GM23248 (cell line): ENCODE data around the gene MMS19. TPM values are rescaled to one million over a fixed set of nuclear protein-coding genes. Genes with fewer than 3 reads are reported as not detected.

Source experiments
- DNase-seq: peaks from one replicate; pipeline ENCODE4 v3.0.0-alpha.2; 2015
- H2AFZ ChIP-seq: fragments of 200-600 bp; sonication (generic); 2 replicates; pipeline ENCODE4 v1.6.1; 2016; ENCODE audit warnings: antibody characterized with exemption
- H3F3A ChIP-seq: fragments of 200-600 bp; sonication (generic); 2 replicates; pipeline ENCODE4 v1.6.1; 2016; ENCODE audit warnings: mild to moderate bottlenecking, antibody characterized with exemption, mixed run types; ENCODE audit not compliant: insufficient read depth
- H3K27ac ChIP-seq: fragments of 200-600 bp; sonication (generic); 2 replicates; pipeline ENCODE4 v1.5.1; 2016; ENCODE audit warnings: mild to moderate bottlenecking
- H3K27me3 ChIP-seq: fragments of 200-600 bp; sonication (generic); replicated peaks from 2 replicates; pipeline ENCODE4 v1.6.1; 2016; ENCODE audit warnings: mild to moderate bottlenecking; ENCODE audit not compliant: insufficient read depth
- H3K36me3 ChIP-seq: fragments of 200-600 bp; sonication (generic); 2 replicates; pipeline ENCODE4 v1.6.1; 2016; ENCODE audit warnings: low read depth, mild to moderate bottlenecking
- H3K4me1 ChIP-seq: fragments of 200-600 bp; sonication (generic); 2 replicates; pipeline ENCODE4 v1.6.1; 2016; ENCODE audit warnings: mild to moderate bottlenecking; ENCODE audit not compliant: insufficient read depth
- H3K4me2 ChIP-seq: fragments of 200-600 bp; sonication (generic); one replicate; pipeline ENCODE4 v1.6.1; 2016; ENCODE audit warnings: mild to moderate bottlenecking; ENCODE audit not compliant: unreplicated experiment
- H3K4me3 ChIP-seq: fragments of 200-600 bp; sonication (generic); 2 replicates; pipeline ENCODE4 v1.5.1; 2016; ENCODE audit warnings: mild to moderate bottlenecking
- H3K79me2 ChIP-seq: fragments of 200-600 bp; sonication (generic); 2 replicates; pipeline ENCODE4 v1.6.1; 2016; ENCODE audit warnings: mild to moderate bottlenecking; ENCODE audit not compliant: insufficient read depth
- H3K9ac ChIP-seq: fragments of 200-600 bp; sonication (generic); 2 replicates; pipeline ENCODE4 v1.6.1; 2016; ENCODE audit warnings: mild to moderate bottlenecking
- H3K9me2 ChIP-seq: fragments of 200-600 bp; sonication (generic); 2 replicates; pipeline ENCODE4 v1.6.1; 2016; ENCODE audit warnings: mixed run types, mild to moderate bottlenecking, moderate library complexity; ENCODE audit not compliant: insufficient read depth
- H3K9me3 ChIP-seq: fragments of 200-600 bp; sonication (generic); one replicate; pipeline ENCODE4 v1.6.1; 2017; ENCODE audit warnings: low read depth
- H4K20me1 ChIP-seq: fragments of 200-600 bp; sonication (generic); 2 replicates; pipeline ENCODE4 v1.6.0; 2016; ENCODE audit not compliant: insufficient read depth
- EZH2 ChIP-seq: fragments of 200-600 bp; sonication (generic); IDR thresholded peaks from 2 replicates; pipeline ENCODE4 v1.6.1; 2018; ENCODE audit warnings: antibody characterized with exemption, mild to moderate bottlenecking; ENCODE audit not compliant: insufficient read depth, poor library complexity, severe bottlenecking
- EZH2phosphoT487 ChIP-seq: fragments of 200-600 bp; sonication (generic); IDR thresholded peaks from 2 replicates; pipeline ENCODE4 v1.6.1; 2018; ENCODE audit warnings: antibody characterized with exemption, moderate library complexity, mild to moderate bottlenecking, low read depth; ENCODE audit not compliant: insufficient read depth
- WGBS, 2 experiments: methylation state at CpG; one replicate each; pipeline ENCODE4 v1.1.6; 2015 to 2017; ENCODE audit warnings: low lambda C conversion rate in 2 of 2, low coverage in 1 of 2; ENCODE audit errors: missing lambda C conversion rate in 2 of 2; 5-methylcytosine and 5-hydroxymethylcytosine counted together
- in situ Hi-C: fragments of 300-500 bp; cut with MboI; formaldehyde crosslinking; loops from 2 replicates; pipeline ENCODE4 v1.15.0; 2020
- polyA plus RNA-seq: library from polyadenylated mRNA; unstranded; fragments of >200 nt; fragmentation: Nextera tagmentation; extraction: Ambion mirVana; gene quantifications from 2 replicates; pipeline ENCODE4 v1.2.1, GENCODE V29; 2016
- total RNA-seq: library from RNA; depleted of rRNA; stranded (reverse); fragments of >200 nt; shearing (Covaris generic); gene quantifications from 2 replicates; pipeline ENCODE4 v1.2.3, GENCODE V29; 2014

The MMS19 gene
- total and polyA plus RNA-seq, 2 experiments from 2014 or later = 40.0 to 89.7 TPM

DNA sequence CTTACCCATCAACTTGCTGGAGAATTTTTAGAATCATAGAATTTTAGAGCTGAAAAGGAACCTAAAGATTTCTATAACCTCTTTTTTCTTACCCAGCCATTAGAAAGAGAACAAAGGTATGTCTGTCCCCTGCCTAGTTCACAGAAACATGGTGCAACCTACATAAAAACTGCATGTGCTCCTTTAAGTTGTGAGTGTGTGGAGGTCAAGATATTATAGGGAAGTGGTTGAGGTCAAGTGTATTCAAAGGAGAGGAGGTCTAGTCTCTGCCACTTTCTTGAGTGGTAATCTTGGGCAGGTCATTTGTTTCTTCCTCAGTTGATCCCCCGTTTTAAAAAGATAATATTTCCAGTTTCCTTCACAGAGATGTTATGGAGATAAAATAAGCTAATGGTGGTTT lies 6.9 kb upstream of the MMS19 start:
- in situ Hi-C loops = no loop called here
- H3K27ac ChIP-seq = no peak overlapping the region
- 87 to 96% methylated on average over 1 of the region's 1 CpG for WGBS, 2 experiments

DNA sequence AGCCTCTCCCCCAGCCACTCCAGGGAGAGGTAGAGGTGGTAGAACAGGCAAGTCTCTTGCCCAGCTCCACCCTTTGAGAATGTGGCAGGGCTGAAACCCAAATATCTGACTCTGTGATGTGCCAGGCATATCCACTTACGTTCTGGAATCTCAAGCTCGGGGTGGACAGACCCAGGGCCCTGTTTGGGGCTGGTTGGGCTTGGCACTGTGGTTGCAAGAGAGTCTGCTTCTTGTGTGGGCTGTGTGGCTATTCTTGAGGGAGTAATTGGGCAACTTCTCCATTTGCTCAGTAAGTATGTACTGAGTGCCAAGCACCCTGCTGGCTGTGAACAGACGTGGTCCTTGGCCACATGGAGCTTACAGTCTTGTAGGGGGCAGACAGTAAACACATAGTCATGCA lies 5.2 kb upstream of the MMS19 start:
- no peak for TF ChIP-seq EZH2phosphoT487
- no peaks in the 10 kb centered on the region for H3K36me3 ChIP-seq
- H3K27me3 ChIP-seq = no peaks in the 10 kb centered on the region
- H3K9me3 ChIP-seq = no peaks in the 10 kb centered on the region
- H3K4me3 ChIP-seq = no peak overlapping the region
- peaks cover 7% of the 10 kb centered on the region for H3F3A ChIP-seq
- peaks cover 87% of the 10 kb centered on the region for H3K79me2 ChIP-seq
- no peaks in the 10 kb centered on the region; the same call in 1 of the 2 replicates for H4K20me1 ChIP-seq
- peaks cover 14% of the 10 kb centered on the region for H3K4me1 ChIP-seq
- no peak overlapping the region for H3K4me2 ChIP-seq
- WGBS, 2 experiments = 88 to 91% methylated on average over 3 of the region's 3 CpGs
- no peak for DNase-seq
- no peaks in the 10 kb centered on the region for H3K9me2 ChIP-seq
- no peak overlapping the region for H2AFZ ChIP-seq
- H3K9ac ChIP-seq = no peak overlapping the region
- in situ Hi-C loops = no loop called here
- no peak overlapping the region for H3K27ac ChIP-seq

More for the DNA sequence above, 6.9 kb upstream of the MMS19 start:
- Histone ChIP-seq H3K9ac (no peak overlapping the region), H3K79me2 (peaks cover 99% of the 10 kb centered on the region), H3K9me3 (no peaks in the 10 kb centered on the region), H3F3A (peaks cover 4% of the 10 kb centered on the region), H3K4me1 (peaks cover 15% of the 10 kb centered on the region), H3K27me3 (no peaks in the 10 kb centered on the region), H3K36me3 (no peaks in the 10 kb centered on the region), H2AFZ (no peak overlapping the region), H3K4me2 (no peak overlapping the region), H4K20me1 (no peaks in the 10 kb centered on the region; the same call in 1 of the 2 replicates), H3K4me3 (no peak overlapping the region), H3K9me2 (no peaks in the 10 kb centered on the region)
- no peak for TF ChIP-seq EZH2
- no peak for TF ChIP-seq EZH2phosphoT487
- no peak for DNase-seq

DNA sequence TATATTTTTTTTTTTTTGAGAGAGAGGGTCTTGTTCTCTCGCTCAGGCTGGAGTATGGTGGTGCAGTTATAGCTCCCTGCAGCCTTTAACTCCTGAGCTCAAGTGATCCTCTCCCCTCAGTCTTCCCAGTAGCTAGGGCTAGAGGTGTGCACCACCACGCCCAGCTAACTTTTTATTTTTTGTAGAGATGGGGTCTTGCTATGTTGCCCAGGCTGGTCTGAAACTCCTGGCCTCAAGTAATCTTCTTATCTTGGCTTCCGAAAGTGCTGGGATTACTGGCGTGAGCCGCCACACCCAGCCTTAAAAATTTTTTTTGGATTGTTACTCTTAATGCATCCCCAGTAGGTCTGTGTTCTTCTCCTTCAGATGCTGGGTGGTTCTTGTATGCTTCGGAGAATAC lies 4.7 kb upstream of the MMS19 start:
- in situ Hi-C loops = no loop called here
- H3K4me2 ChIP-seq = no peak overlapping the region
- no peak overlapping the region for H2AFZ ChIP-seq
- no peak overlapping the region for H3K9ac ChIP-seq
- no peaks in the 10 kb centered on the region for H3K36me3 ChIP-seq
- H3K4me1 ChIP-seq = peaks cover 9% of the 10 kb centered on the region
- WGBS, 2 experiments = 91 to 93% methylated on average over 6 of the region's 6 CpGs
- no peaks in the 10 kb centered on the region for H3K27me3 ChIP-seq
- H3K4me3 ChIP-seq = no peak overlapping the region
- H3K9me3 ChIP-seq = no peaks in the 10 kb centered on the region
- peaks cover 82% of the 10 kb centered on the region for H3K79me2 ChIP-seq
- DNase-seq = no peak
- peaks cover 9% of the 10 kb centered on the region for H3F3A ChIP-seq
- no peak overlapping the region for H3K27ac ChIP-seq
- H4K20me1 ChIP-seq = no peaks in the 10 kb centered on the region
- H3K9me2 ChIP-seq = no peaks in the 10 kb centered on the region
- TF ChIP-seq EZH2phosphoT487 (no peak), EZH2 (no peak)

DNA sequence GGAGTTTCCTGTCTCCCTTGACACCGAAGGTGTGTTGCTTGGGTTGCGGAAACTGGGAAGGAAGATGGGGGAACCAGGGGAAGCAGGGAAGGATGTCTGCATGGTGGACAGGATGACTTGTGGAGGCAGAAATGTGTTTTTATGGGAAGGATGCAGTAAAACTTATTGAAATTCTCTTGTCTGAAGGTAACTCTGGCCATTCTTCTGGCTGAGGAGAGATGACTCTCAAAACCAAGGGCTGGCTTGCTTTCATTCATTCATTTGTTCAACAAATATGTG lies 2.0 kb upstream of the MMS19 start:
- DNase-seq = no peak
- Histone ChIP-seq H3K9ac (peak overlapping the region; percentile 97), H3K27me3 (no peaks in the 10 kb centered on the region), H3K4me1 (peaks cover 21% of the 10 kb centered on the region), H4K20me1 (no peaks in the 10 kb centered on the region; the same call in 1 of the 2 replicates), H3K27ac (peak overlapping the region; percentile 97), H3K9me3 (no peaks in the 10 kb centered on the region), H3K9me2 (no peaks in the 10 kb centered on the region), H3K4me2 (peak overlapping the region; percentile 92), H3K4me3 (peak overlapping the region; percentile 92), H3K36me3 (0 out of 2 replicates have a peak, but pooled peaks cover 4% of the 10 kb centered on the region), H3K79me2 (peaks cover 79% of the 10 kb centered on the region), H2AFZ (peak overlapping the region; percentile 81; the same call in 1 of the 2 replicates), H3F3A (peaks cover 26% of the 10 kb centered on the region)
- in situ Hi-C loops = no loop called here
- 98 to 100% methylated on average over 2 of the region's 2 CpGs for WGBS, 2 experiments
- TF ChIP-seq EZH2phosphoT487 (no peak), EZH2 (no peak)
